OCI-LY1 (cell line): ENCODE data around the gene ZNF474.

Source experiments
- H2AFZ ChIP-seq: fragments of 200-600 bp; sonication (generic), shearing (Covaris generic); 2 replicates; pipeline ENCODE4 v1.6.0; 2014; ENCODE audit warnings: antibody characterized with exemption, mild to moderate bottlenecking, low read length
- H3F3A ChIP-seq: fragments of 200-600 bp; sonication (generic), shearing (Covaris generic); 2 replicates; pipeline ENCODE4 v1.6.0; 2014; ENCODE audit warnings: mild to moderate bottlenecking, antibody characterized with exemption, low read length, moderate library complexity; ENCODE audit not compliant: insufficient read depth
- H3K27ac ChIP-seq: fragments of 200-600 bp; sonication (generic); 2 replicates; pipeline ENCODE4 v1.5.1; 2014; ENCODE audit warnings: low read length, mixed run types, mild to moderate bottlenecking, low read depth; ENCODE audit not compliant: poor library complexity, severe bottlenecking
- H3K27me3 ChIP-seq: fragments of 200-600 bp; sonication (generic); 2 replicates; pipeline ENCODE4 v1.6.0; 2014; ENCODE audit warnings: antibody characterized with exemption, mild to moderate bottlenecking, low read length, moderate library complexity; ENCODE audit not compliant: insufficient read depth
- H3K36me3 ChIP-seq: fragments of 200-600 bp; sonication (generic); 2 replicates; pipeline ENCODE4 v1.6.1; 2014; ENCODE audit warnings: mild to moderate bottlenecking, antibody characterized with exemption, low read length, moderate library complexity, mixed read lengths; ENCODE audit not compliant: insufficient read depth
- H3K4me1 ChIP-seq: fragments of 200-600 bp; sonication (generic); 2 replicates; pipeline ENCODE4 v1.5.1; 2014; ENCODE audit warnings: mild to moderate bottlenecking, low read length, moderate library complexity; ENCODE audit not compliant: insufficient read depth, severe bottlenecking
- H3K4me2 ChIP-seq: fragments of 200-600 bp; sonication (generic), shearing (Covaris generic); 2 replicates; pipeline ENCODE4 v1.6.1; 2014; ENCODE audit warnings: low read length
- H3K4me3 ChIP-seq: fragments of 200-600 bp; sonication (generic); 2 replicates; pipeline ENCODE4 v1.5.1; 2014; ENCODE audit warnings: low read length, low read depth, mild to moderate bottlenecking, mixed read lengths; ENCODE audit not compliant: poor library complexity, severe bottlenecking
- H3K79me2 ChIP-seq: fragments of 200-600 bp; shearing (Covaris generic); 2 replicates; pipeline ENCODE4 v1.6.1; 2016; ENCODE audit warnings: mixed run types, low read length, mixed read lengths; ENCODE audit not compliant: insufficient read depth
- H3K9ac ChIP-seq: fragments of 200-600 bp; sonication (generic), shearing (Covaris generic); 2 replicates; pipeline ENCODE4 v1.6.1; 2014; ENCODE audit warnings: mild to moderate bottlenecking, low read length, mixed read lengths
- H3K9me2 ChIP-seq: fragments of 200-600 bp; sonication (generic), shearing (Covaris generic); 2 replicates; pipeline ENCODE4 v1.6.1; 2014; ENCODE audit warnings: low read depth, mild to moderate bottlenecking, low read length, mixed read lengths
- H3K9me3 ChIP-seq: fragments of 200-600 bp; shearing (Covaris generic); 2 replicates; pipeline ENCODE4 v1.6.1; 2014; ENCODE audit warnings: low read length, mixed read lengths
- H4K20me1 ChIP-seq: fragments of 200-600 bp; sonication (generic), shearing (Covaris generic); 2 replicates; pipeline ENCODE4 v1.6.0; 2016; ENCODE audit warnings: mild to moderate bottlenecking, low read length; ENCODE audit not compliant: insufficient read depth
- CTCF ChIP-seq: fragments of 200-600 bp; sonication (generic), shearing (Covaris generic); IDR thresholded peaks from 2 replicates; pipeline ENCODE4 v1.5.1; 2017; ENCODE audit warnings: mild to moderate bottlenecking, antibody characterized with exemption, low read length, moderate library complexity, mixed read lengths
- EZH2 ChIP-seq: fragments of 200-600 bp; sonication (generic), shearing (Covaris generic); IDR thresholded peaks from 2 replicates; pipeline ENCODE4 v1.8.0; 2017; ENCODE audit warnings: borderline replicate concordance, mixed run types, mild to moderate bottlenecking, antibody characterized with exemption, low read length, moderate library complexity, mixed read lengths

The ZNF474 gene

GRCh38 chr5:122200450-122200849, 71.1 kb downstream of the ZNF474 start:
- Histone ChIP-seq H3K36me3 (no peaks in the 10 kb centered on the region), H3K9me2 (no peaks in the 10 kb centered on the region), H4K20me1 (no peaks in the 10 kb centered on the region), H3K9ac (no peak overlapping the region), H3K4me2 (no peak overlapping the region), H3K4me1 (no peaks in the 10 kb centered on the region), H3K27me3 (no peaks in the 10 kb centered on the region), H2AFZ (no peak overlapping the region), H3K79me2 (no peaks in the 10 kb centered on the region), H3K4me3 (no peak overlapping the region), H3F3A (no peaks in the 10 kb centered on the region), H3K9me3 (no peaks in the 10 kb centered on the region), H3K27ac (no peak overlapping the region)
- no peak for TF ChIP-seq CTCF

GRCh38 chr5:122200865-122201264, 71.5 kb downstream of the ZNF474 start:
- no peak for TF ChIP-seq CTCF
- TF ChIP-seq EZH2, result no peak
- H3K4me1 ChIP-seq, result no peaks in the 10 kb centered on the region
- no peaks in the 10 kb centered on the region for H3K27me3 ChIP-seq
- H3K27ac ChIP-seq, result no peak overlapping the region
- H3K79me2 ChIP-seq, result no peaks in the 10 kb centered on the region
- H3K4me2 ChIP-seq, result no peak overlapping the region
- H3K9me2 ChIP-seq, result no peaks in the 10 kb centered on the region
- H3K9me3 ChIP-seq, result no peaks in the 10 kb centered on the region
- H3K4me3 ChIP-seq, result no peak overlapping the region
- no peaks in the 10 kb centered on the region for H3K36me3 ChIP-seq
- H3F3A ChIP-seq, result no peaks in the 10 kb centered on the region
- no peak overlapping the region for H2AFZ ChIP-seq
- no peak overlapping the region for H3K9ac ChIP-seq
- no peaks in the 10 kb centered on the region for H4K20me1 ChIP-seq

DNA sequence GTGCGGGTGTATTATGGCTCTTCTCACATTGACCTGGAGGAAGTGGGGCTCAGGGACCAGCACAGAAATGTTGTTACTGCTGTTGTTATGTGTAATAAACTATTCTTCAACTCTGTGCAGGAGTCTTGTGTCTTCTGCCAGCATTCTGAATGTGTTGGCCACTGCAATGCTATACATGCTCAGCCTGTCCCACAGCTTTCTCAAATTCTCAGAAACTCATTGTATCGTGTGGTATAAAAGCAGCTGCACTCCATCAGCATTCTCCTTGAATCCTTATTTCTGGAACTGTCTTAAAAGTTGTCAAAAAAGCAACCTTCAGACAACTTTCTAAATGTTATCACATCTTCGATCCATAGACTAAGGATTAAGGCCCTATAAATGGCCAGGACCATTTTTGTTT, 72.0 kb downstream of the ZNF474 start:
- TF ChIP-seq CTCF (no peak), EZH2 (no peak)
- Histone ChIP-seq H3K9ac (no peak overlapping the region), H3K9me2 (no peaks in the 10 kb centered on the region), H3K27ac (no peak overlapping the region), H3K4me1 (no peaks in the 10 kb centered on the region), H3K4me3 (no peak overlapping the region), H3K79me2 (no peaks in the 10 kb centered on the region), H4K20me1 (no peaks in the 10 kb centered on the region), H3K36me3 (no peaks in the 10 kb centered on the region), H3K27me3 (no peaks in the 10 kb centered on the region), H3F3A (no peaks in the 10 kb centered on the region), H2AFZ (no peak overlapping the region), H3K9me3 (no peaks in the 10 kb centered on the region), H3K4me2 (no peak overlapping the region)
